Caco-2 (cell line): Measurements from ENCODE around the gene SLC4A9. TPM values are rescaled to one million over a fixed set of nuclear protein-coding genes. Genes with fewer than 3 reads are reported as not detected.

Experiments
- BruUV-seq: library from RNA; stranded (reverse); fragments of 400-500 nt; replicated peaks from 2 replicates; lab custom pipeline; 2021; lab: Mats Ljungman, UMichigan
- CTCF ChIA-PET: fragments of 300-600 bp; sonication (Branson Sonifier 250); formaldehyde crosslinking; loops from one replicate; lab custom pipeline; 2022; ENCODE audit warnings: antibody characterized with exemption; lab: Charles Lee
- POLR2A ChIA-PET: fragments of 300-600 bp; sonication (Branson Sonifier 250); formaldehyde crosslinking; loops from one replicate; lab custom pipeline; 2022; ENCODE audit warnings: antibody characterized with exemption; lab: Charles Lee
- DNase-seq, 2 experiments: peaks; one replicate each; pipeline versions ENCODE4 v3.0.0 to v3.0.0-alpha.2; 2020 to 2022
- H3K27me3 ChIP-seq: replicated peaks from 2 replicates; pipeline ENCODE4 v1.6.0; 2011; ENCODE audit warnings: low read length; ENCODE audit not compliant: control insufficient read depth, insufficient read depth
- H3K36me3 ChIP-seq: 2 replicates; pipeline ENCODE4 v1.5.1; 2011; ENCODE audit warnings: low read length; ENCODE audit not compliant: control insufficient read depth, insufficient read depth
- H3K4me1 ChIP-seq: fragments of 250-450 bp; sonication (Bioruptor Pico); 2 replicates; pipeline ENCODE4 v1.5.1; 2020; ENCODE audit warnings: mild to moderate bottlenecking
- H3K4me3 ChIP-seq: 2 replicates; pipeline ENCODE4 v1.5.1; 2011; ENCODE audit warnings: low read depth, mild to moderate bottlenecking, control low read depth, low read length
- H3K9me3 ChIP-seq: fragments of 250-450 bp; sonication (Bioruptor Pico); 2 replicates; pipeline ENCODE4 v1.5.1; 2020; ENCODE audit warnings: mild to moderate bottlenecking, moderate library complexity
- H3K27ac Mint-ChIP-seq: one replicate; pipeline ENCODE4 v1.8.0; 2022; ENCODE audit warnings: mixed read lengths; ENCODE audit not compliant: unreplicated experiment
- H3K27me3 Mint-ChIP-seq: one replicate; pipeline ENCODE4 v1.8.0; 2022; ENCODE audit warnings: mixed read lengths; ENCODE audit not compliant: insufficient read depth, unreplicated experiment
- H3K36me3 Mint-ChIP-seq: one replicate; pipeline ENCODE4 v1.8.0; 2022; ENCODE audit warnings: mild to moderate bottlenecking, mixed read lengths; ENCODE audit not compliant: insufficient read depth, unreplicated experiment
- H3K4me1 Mint-ChIP-seq: one replicate; pipeline ENCODE4 v1.8.0; 2022; ENCODE audit warnings: low read depth, mixed read lengths; ENCODE audit not compliant: unreplicated experiment
- H3K4me3 Mint-ChIP-seq: one replicate; pipeline ENCODE4 v1.8.0; 2022; ENCODE audit warnings: mild to moderate bottlenecking, moderate library complexity, mixed read lengths; ENCODE audit not compliant: unreplicated experiment
- H3K9me3 Mint-ChIP-seq: one replicate; pipeline ENCODE4 v1.8.0; 2022; ENCODE audit warnings: mixed read lengths; ENCODE audit not compliant: unreplicated experiment
- intact Hi-C: fragments of 100-400 bp; cut with micrococcal nuclease; formaldehyde crosslinking; loops from one replicate; pipeline ENCODE4 v1.10.0; 2022; ENCODE audit not compliant: unreplicated experiment
- total RNA-seq: library from RNA; stranded (reverse); gene quantifications from 2 replicates; pipeline ENCODE4 v1.2.3, GENCODE V29; 2022
- TF ChIP-seq, protein P1 (sequence below), 2 experiments: fragments of 200-600 bp in 1 of 2; IDR thresholded peaks; 1 replicate in 1 of 2; 2 replicates in 1 of 2; pipeline versions ENCODE4 v1.5.1 to v1.8.0; 2011 to 2022; ENCODE audit warnings: antibody characterized with exemption in 1 of 2, control low read depth in 1 of 2, inconsistent platforms in 1 of 2, low read depth in 1 of 2, low read length in 1 of 2, mild to moderate bottlenecking in 1 of 2, moderate library complexity in 1 of 2; ENCODE audit not compliant: insufficient read depth in 1 of 2, severe bottlenecking in 1 of 2, unreplicated experiment in 1 of 2

SLC4A9 gene
- total RNA-seq, 1 experiment from 2014 or later = 0.11 TPM

DNA sequence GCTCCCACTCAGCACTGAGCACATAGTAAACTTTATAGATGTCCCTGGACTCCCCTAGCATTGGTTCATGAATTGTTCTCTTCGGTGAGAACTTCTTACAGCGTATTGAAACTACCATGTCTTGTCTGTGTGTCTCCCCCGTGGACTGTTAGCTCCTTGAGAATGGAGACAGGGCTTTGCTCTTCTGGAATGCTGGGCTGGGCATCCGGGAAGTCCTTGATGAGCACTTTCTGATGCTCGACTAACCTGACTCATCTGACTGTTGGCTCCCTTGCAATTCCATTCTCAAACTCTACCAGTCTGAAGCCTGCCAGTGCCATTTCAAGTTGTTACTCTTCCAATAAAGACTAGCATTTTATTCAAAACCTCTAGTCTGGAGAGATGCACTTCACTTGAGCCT, 42.1 kb upstream of the SLC4A9 start:
- TF ChIP-seq, protein P1, sequence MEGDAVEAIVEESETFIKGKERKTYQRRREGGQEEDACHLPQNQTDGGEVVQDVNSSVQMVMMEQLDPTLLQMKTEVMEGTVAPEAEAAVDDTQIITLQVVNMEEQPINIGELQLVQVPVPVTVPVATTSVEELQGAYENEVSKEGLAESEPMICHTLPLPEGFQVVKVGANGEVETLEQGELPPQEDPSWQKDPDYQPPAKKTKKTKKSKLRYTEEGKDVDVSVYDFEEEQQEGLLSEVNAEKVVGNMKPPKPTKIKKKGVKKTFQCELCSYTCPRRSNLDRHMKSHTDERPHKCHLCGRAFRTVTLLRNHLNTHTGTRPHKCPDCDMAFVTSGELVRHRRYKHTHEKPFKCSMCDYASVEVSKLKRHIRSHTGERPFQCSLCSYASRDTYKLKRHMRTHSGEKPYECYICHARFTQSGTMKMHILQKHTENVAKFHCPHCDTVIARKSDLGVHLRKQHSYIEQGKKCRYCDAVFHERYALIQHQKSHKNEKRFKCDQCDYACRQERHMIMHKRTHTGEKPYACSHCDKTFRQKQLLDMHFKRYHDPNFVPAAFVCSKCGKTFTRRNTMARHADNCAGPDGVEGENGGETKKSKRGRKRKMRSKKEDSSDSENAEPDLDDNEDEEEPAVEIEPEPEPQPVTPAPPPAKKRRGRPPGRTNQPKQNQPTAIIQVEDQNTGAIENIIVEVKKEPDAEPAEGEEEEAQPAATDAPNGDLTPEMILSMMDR (IDR thresholded peaks at IDR 0.05; ENCODE audit: insufficient read depth in 1 of 2, low read depth in 1 of 2, low read length in 1 of 2, severe bottlenecking in 1 of 2, unreplicated experiment in 1 of 2) = no peak
- peaks cover 4% of the 10 kb centered on the region; the same call in 1 of the 2 replicates for H3K9me3 ChIP-seq
- POLR2A ChIA-PET = interaction anchor here (0.8 kb wide), 1 partner anchor 29 kb away, joined by 3 read pairs; the partner anchor contains the start of gene HBEGF
- BruUV-seq = no TSS peak
- DNase-seq = no peak
- intact Hi-C loops = no loop called here
- Mint-ChIP-seq H3K27me3 (no peaks in the 10 kb centered on the region), H3K9me3 (peaks cover 14% of the 10 kb centered on the region), H3K4me1 (peaks cover 8% of the 10 kb centered on the region), H3K27ac (no peak overlapping the region), H3K36me3 (no peaks in the 10 kb centered on the region), H3K4me3 (no peak overlapping the region)
- H3K27me3 ChIP-seq = no peaks in the 10 kb centered on the region
- peaks cover under 1% of the 10 kb centered on the region; the same call in 1 of the 2 replicates for H3K4me1 ChIP-seq
- CTCF ChIA-PET = no interaction called here
- H3K36me3 ChIP-seq = no peaks in the 10 kb centered on the region
- no peak overlapping the region for H3K4me3 ChIP-seq

DNA sequence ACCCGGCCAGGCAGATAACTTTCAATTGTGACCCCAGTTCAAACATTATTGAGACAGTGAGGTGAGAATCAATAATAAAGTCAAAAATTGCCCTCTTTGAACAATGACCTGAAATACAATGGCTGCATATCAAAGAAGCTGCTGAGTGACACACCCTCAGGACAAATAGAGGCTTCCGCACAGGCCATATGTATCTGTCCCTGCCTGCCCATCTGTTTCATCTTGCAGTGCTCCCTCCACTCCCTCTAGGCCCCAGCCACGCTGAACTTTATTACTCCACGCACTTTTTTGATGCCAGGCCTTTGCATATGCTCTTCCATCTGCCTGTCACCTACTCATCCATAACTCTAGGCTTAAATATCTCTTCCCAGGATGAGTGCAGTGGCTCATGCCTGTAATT, 41.2 kb upstream of the SLC4A9 start:
- no peak for DNase-seq
- intact Hi-C loops = no loop called here
- Histone ChIP-seq H3K9me3 (peaks cover 4% of the 10 kb centered on the region; the same call in 1 of the 2 replicates), H3K4me1 (peaks cover 10% of the 10 kb centered on the region), H3K36me3 (no peaks in the 10 kb centered on the region), H3K4me3 (no peak overlapping the region), H3K27me3 (no peaks in the 10 kb centered on the region)
- H3K9me3 Mint-ChIP-seq = peaks cover 14% of the 10 kb centered on the region
- TF ChIP-seq, protein P1 (IDR thresholded peaks at IDR 0.05; ENCODE audit: insufficient read depth in 1 of 2, low read depth in 1 of 2, low read length in 1 of 2, severe bottlenecking in 1 of 2, unreplicated experiment in 1 of 2) = no peak
- ChIA-PET CTCF (no interaction called here), POLR2A (no interaction called here)
- no peak overlapping the region for H3K4me3 Mint-ChIP-seq
- BruUV-seq = no TSS peak
- H3K27me3 Mint-ChIP-seq = no peaks in the 10 kb centered on the region
- H3K36me3 Mint-ChIP-seq = no peaks in the 10 kb centered on the region
- peaks cover 8% of the 10 kb centered on the region for H3K4me1 Mint-ChIP-seq
- no peak overlapping the region for H3K27ac Mint-ChIP-seq

DNA sequence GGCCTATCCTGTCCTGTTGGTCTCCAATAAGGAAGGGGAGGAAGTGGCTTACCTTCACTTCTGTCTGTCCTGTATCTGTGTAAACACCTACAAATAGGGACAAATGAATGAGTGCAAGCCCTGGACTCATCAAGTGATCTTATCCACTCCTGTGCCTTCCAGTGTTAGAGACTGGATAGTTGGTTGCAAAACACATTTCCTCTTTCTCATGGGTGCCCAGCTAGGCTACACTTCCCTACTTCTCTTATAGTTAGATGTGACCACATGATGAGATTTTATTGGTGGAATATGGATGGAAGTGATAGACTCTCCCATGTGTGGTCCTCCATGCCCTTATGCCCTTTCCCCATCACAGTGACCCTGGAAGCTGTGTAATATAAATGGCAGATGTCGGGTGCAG, 40.2 kb upstream of the SLC4A9 start:
- H3K4me3 ChIP-seq = no peak overlapping the region
- DNase-seq = no peak
- no peaks in the 10 kb centered on the region for H3K27me3 ChIP-seq
- H3K36me3 ChIP-seq = no peaks in the 10 kb centered on the region
- peaks cover 4% of the 10 kb centered on the region; the same call in 1 of the 2 replicates for H3K9me3 ChIP-seq
- H3K4me1 ChIP-seq = peaks cover 15% of the 10 kb centered on the region
- peaks cover 8% of the 10 kb centered on the region for H3K4me1 Mint-ChIP-seq
- H3K27ac Mint-ChIP-seq = no peak overlapping the region
- no peaks in the 10 kb centered on the region for H3K27me3 Mint-ChIP-seq
- TF ChIP-seq, protein P1 (IDR thresholded peaks at IDR 0.05; ENCODE audit: insufficient read depth in 1 of 2, low read depth in 1 of 2, low read length in 1 of 2, severe bottlenecking in 1 of 2, unreplicated experiment in 1 of 2) = no peak
- no TSS peak for BruUV-seq
- H3K9me3 Mint-ChIP-seq = peaks cover 14% of the 10 kb centered on the region
- POLR2A ChIA-PET = interaction anchor here (0.6 kb wide), 1 partner anchor 17 kb away, joined by 5 read pairs; no protein-coding TSS in a partner anchor
- CTCF ChIA-PET = interaction anchor here (1.1 kb wide), 1 partner anchor 9 kb away, joined by 5 read pairs; no protein-coding TSS in a partner anchor
- no peaks in the 10 kb centered on the region for H3K36me3 Mint-ChIP-seq
- H3K4me3 Mint-ChIP-seq = no peak overlapping the region
- intact Hi-C loops = no loop called here
